ENCODE measurements around the gene USP34.
"Not testable (repeated sequence)": the region's sequence is repeated elsewhere in the genome, so short reads cannot be mapped to it uniquely, and the experiment has no call there.

USP34 gene

GRCh38 chr2:61247204-61247812 lies 223.6 kb downstream of the USP34 start:
- no peak for DNase-seq

- DNase-seq = no peak
Measured at GRCh38 chr2:61244694-61245093, 226.2 kb downstream of the USP34 start.

GRCh38 chr2:61241266-61241665 lies 229.6 kb downstream of the USP34 start:
- no peak for DNase-seq

GRCh38 chr2:61238219-61239012 lies 232.5 kb downstream of the USP34 start:
- DNase-seq = no peak

GRCh38 chr2:61235716-61236115 lies 235.2 kb downstream of the USP34 start:
- DNase-seq = no peak

- no peak for DNase-seq
Measured at GRCh38 chr2:61233581-61233980, 237.3 kb downstream of the USP34 start.

- no peak for DNase-seq
Measured at GRCh38 chr2:61229936-61230335, 241.0 kb downstream of the USP34 start.

GRCh38 chr2:61222567-61222966 lies 248.3 kb downstream of the USP34 start:
- no peak for DNase-seq

- DNase-seq = no peak
Measured at GRCh38 chr2:61221819-61222218, 249.1 kb downstream of the USP34 start.

GRCh38 chr2:61220768-61221167 lies 250.1 kb downstream of the USP34 start:
- no peak for DNase-seq

GRCh38 chr2:61218817-61219170 lies 252.1 kb downstream of the USP34 start:
- no peak for DNase-seq

GRCh38 chr2:61218076-61218816 lies 252.6 kb downstream of the USP34 start:
- DNase-seq = no peak

- DNase-seq = no peak
Measured at GRCh38 chr2:61214171-61214570, 256.7 kb downstream of the USP34 start.

- no peak for DNase-seq
Measured at GRCh38 chr2:61210332-61210981, 260.4 kb downstream of the USP34 start.

- DNase-seq = no peak
Measured at GRCh38 chr2:61205132-61205531, 265.8 kb downstream of the USP34 start.

- DNase-seq = no peak
Measured at GRCh38 chr2:61196671-61197070, 274.2 kb downstream of the USP34 start.

GRCh38 chr2:61194646-61195045 lies 276.2 kb downstream of the USP34 start:
- DNase-seq = not testable (repeated sequence)

- no peak for DNase-seq
Measured at GRCh38 chr2:61193670-61194561, 277.0 kb downstream of the USP34 start.

- DNase-seq = no peak
Measured at GRCh38 chr2:61187085-61187484, 283.8 kb downstream of the USP34 start.

- DNase-seq = no peak
Measured at GRCh38 chr2:61185231-61185728, 285.6 kb downstream of the USP34 start.

- DNase-seq = no peak
Measured at GRCh38 chr2:61184263-61184662, 286.6 kb downstream of the USP34 start.

- no peak for DNase-seq
Measured at GRCh38 chr2:61183795-61184194, 287.1 kb downstream of the USP34 start.

Measured in activated naive CD4-positive, alpha-beta T cell (primary cell).